HG02943 (cell line): ENCODE results near the gene HDAC9.
"Not testable (repeated sequence)": the region's sequence is repeated elsewhere in the genome, so short reads cannot be mapped to it uniquely, and the experiment has no call there.

Source experiments
- ATAC-seq: cut with Tn5 transposase; IDR thresholded peaks from one replicate; pipeline ENCODE4 v1.9.1; 2021; ENCODE audit warnings: mild to moderate bottlenecking, low read depth, moderate library complexity; ENCODE audit not compliant: unreplicated experiment

Gene HDAC9

GRCh38 chr7:19032942-19033341 is 537.4 kb downstream of the HDAC9 start:
- not testable (repeated sequence) for ATAC-seq

GRCh38 chr7:19051767-19052375 is 556.3 kb downstream of the HDAC9 start:
- no peak for ATAC-seq
